CD4-positive, CD25-positive, alpha-beta regulatory T cell (primary cell): ENCODE measurements around the gene GALNT3. TPM values are rescaled to one million over a fixed set of nuclear protein-coding genes. Genes with fewer than 3 reads are reported as not detected.

Source experiments
- ATAC-seq, 2 donors: fragments of 150-1000 bp; cut with Tn5 transposase; one replicate each; pipeline ENCODE4 v1.10.0; 2021; ENCODE audit warnings: low read depth in 2 of 2, moderate number of reproducible peaks in 2 of 2, moderate library complexity in 1 of 2
- DNase-seq, 3 donors: peaks; one replicate each; pipeline versions ENCODE4 v3.0.0 to v3.0.0-alpha.2; 2012 to 2022; ENCODE audit warnings: mixed read lengths in 1 of 3
- H3K27ac ChIP-seq: one replicate; pipeline ENCODE4 v1.7.0; 2013; ENCODE audit warnings: mild to moderate bottlenecking, low read length; ENCODE audit not compliant: insufficient read depth, poor library complexity, severe bottlenecking
- H3K27me3 ChIP-seq: one replicate; pipeline ENCODE4 v1.7.0; 2013; ENCODE audit warnings: low read length; ENCODE audit not compliant: control insufficient read depth, insufficient read depth
- H3K36me3 ChIP-seq: one replicate; pipeline ENCODE4 v1.7.0; 2013; ENCODE audit warnings: mild to moderate bottlenecking, low read length, moderate library complexity; ENCODE audit not compliant: control insufficient read depth, insufficient read depth
- H3K4me1 ChIP-seq: 2 replicates; pipeline ENCODE4 v1.7.0; 2013; ENCODE audit warnings: mild to moderate bottlenecking, low read length; ENCODE audit not compliant: insufficient read depth, control insufficient read depth, poor library complexity, severe bottlenecking
- H3K4me3 ChIP-seq: one replicate; pipeline ENCODE4 v1.7.0; 2013; ENCODE audit warnings: low read depth, mild to moderate bottlenecking, low read length, moderate library complexity
- H3K9me3 ChIP-seq, 2 experiments: 1 replicate in 1 of 2; 2 replicates in 1 of 2; pipeline ENCODE4 v1.7.0; 2013; ENCODE audit warnings: low read length in 2 of 2, mild to moderate bottlenecking in 1 of 2, moderate library complexity in 1 of 2; ENCODE audit not compliant: control insufficient read depth in 2 of 2
- H3K27ac Mint-ChIP-seq, 3 donors: one replicate each; pipeline ENCODE4 v1.8.0; 2020 to 2022; ENCODE audit warnings: mild to moderate bottlenecking in 3 of 3, mixed read lengths in 3 of 3, moderate library complexity in 2 of 3
- H3K27me3 Mint-ChIP-seq: one replicate; pipeline ENCODE4 v1.8.0; 2022; ENCODE audit warnings: mild to moderate bottlenecking, mixed read lengths
- H3K36me3 Mint-ChIP-seq: one replicate; pipeline ENCODE4 v1.8.0; 2020; ENCODE audit warnings: mixed read lengths
- H3K4me1 Mint-ChIP-seq, 4 donors: one replicate each; pipeline ENCODE4 v1.8.0; 2020 to 2022; ENCODE audit warnings: mixed read lengths in 4 of 4, mild to moderate bottlenecking in 1 of 4
- H3K4me3 Mint-ChIP-seq, 4 donors: one replicate each; pipeline ENCODE4 v1.8.0; 2020 to 2022; ENCODE audit warnings: mild to moderate bottlenecking in 4 of 4, mixed read lengths in 4 of 4, moderate library complexity in 3 of 4
- H3K9me3 Mint-ChIP-seq, 7 donors: one replicate each; pipeline ENCODE4 v1.8.0; 2020 to 2022; ENCODE audit warnings: mixed read lengths in 7 of 7, mild to moderate bottlenecking in 3 of 7, moderate library complexity in 2 of 7
- polyA plus RNA-seq, 4 donors: library from polyadenylated mRNA; unstranded; fragments of 300-500 nt; fragmentation: Illumina TruSeq; gene quantifications; one replicate each; pipeline ENCODE4 v1.2.3, GENCODE V29; 2021
- total RNA-seq: library from RNA; stranded (reverse); gene quantifications from one replicate; pipeline ENCODE4 v1.2.3, GENCODE V29; 2022

The GALNT3 gene
- total RNA-seq, result 18.5 TPM
- polyA plus RNA-seq, result 1 to 10 TPM; 1.1 to 2.9 (median 1.9) TPM

DNA sequence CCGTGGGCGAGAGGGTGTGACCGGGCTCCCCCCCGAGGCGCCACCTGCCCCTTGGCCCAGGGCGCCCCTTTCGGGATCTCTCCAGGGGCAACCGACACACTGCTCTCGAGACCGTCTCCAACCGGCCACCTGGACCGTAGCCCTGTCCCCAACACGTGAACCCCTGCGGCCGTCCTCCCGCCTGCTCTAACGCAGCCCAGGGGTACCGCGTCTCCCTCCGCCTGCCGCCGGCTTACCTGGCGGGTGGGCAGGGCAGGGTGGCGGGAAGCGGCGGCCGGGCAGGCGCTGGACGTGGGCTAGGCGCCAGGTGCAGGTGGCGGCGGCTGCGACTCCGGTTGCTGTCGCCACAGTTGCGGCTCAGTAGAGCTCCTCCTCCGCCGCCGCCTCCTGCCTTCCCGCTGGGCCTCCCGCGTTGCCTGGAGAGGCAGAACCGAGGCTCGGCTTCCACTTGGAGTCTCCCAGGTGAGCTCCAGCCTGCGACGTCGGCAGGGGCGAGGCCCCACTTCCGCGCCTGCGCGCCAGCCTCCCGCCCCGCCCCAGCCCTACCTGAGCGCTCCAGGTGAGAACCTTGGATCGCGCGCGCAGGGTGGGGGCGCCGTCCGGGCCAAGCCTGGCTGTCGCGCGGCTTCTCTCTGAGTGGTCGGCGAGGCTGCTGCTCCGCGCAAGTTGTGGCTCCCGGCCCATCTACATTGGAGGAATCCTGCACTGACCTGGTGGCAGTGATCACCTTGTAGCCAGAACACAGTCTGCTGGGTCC, at the start of gene GALNT3:
Gene GALNT3, minus strand, starts transcription at position 469 of the 757 bp plus-strand sequence. CDS start 23,547 bp downstream, outside the sequence.
- H3K4me1 Mint-ChIP-seq, result peaks cover 4 to 26% (median 12%) of the 10 kb centered on the region in 4 donors
- peaks cover 10% of the 10 kb centered on the region for H3K27me3 Mint-ChIP-seq
- DNase-seq (peak in 2 of 3 donors; percentile 22 to 35), ATAC-seq (peak; percentile 41 to 54)
- H3K4me1 ChIP-seq, result peaks cover 19% of the 10 kb centered on the region
- no peaks in the 10 kb centered on the region for H3K36me3 ChIP-seq
- H3K27ac Mint-ChIP-seq, result peak within 1 kb of the TSS; percentile 72 to 90 (median 87)
- H3K9me3 ChIP-seq, result no peaks in the 10 kb centered on the region
- peak within 1 kb of the TSS; percentile 90 to 100 (median 92) for H3K4me3 Mint-ChIP-seq
- no peaks in the 10 kb centered on the region for H3K36me3 Mint-ChIP-seq
- H3K4me3 ChIP-seq, result peak within 1 kb of the TSS; percentile 72
- peaks cover 6% of the 10 kb centered on the region for H3K27me3 ChIP-seq
- peak within 1 kb of the TSS; percentile 66 for H3K27ac ChIP-seq
- peaks cover 0 to 3% (median 0%) of the 10 kb centered on the region in 7 donors for H3K9me3 Mint-ChIP-seq

DNA sequence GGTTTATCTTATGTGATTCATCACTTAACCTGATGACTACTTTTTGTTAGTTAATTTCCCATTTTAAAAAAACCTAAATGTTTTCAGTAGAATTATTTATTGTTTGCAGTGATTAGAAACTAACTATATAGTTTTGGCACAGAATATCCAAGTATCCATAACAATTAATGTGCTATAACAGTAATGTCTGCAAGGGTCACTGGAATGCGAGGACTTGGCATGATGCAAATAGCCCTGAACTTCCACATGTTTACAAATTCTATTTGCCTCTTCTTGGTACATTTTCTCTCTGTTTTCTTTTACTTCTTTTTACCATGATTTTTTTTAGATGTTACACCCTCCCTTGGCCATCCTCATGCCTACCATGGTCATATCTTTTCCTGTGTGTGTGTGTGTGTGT, 49.3 kb upstream of the GALNT3 start:
- no peaks in the 10 kb centered on the region for H3K27me3 Mint-ChIP-seq
- H3K9me3 Mint-ChIP-seq, result peaks cover 0 to 2% (median 0%) of the 10 kb centered on the region in 7 donors
- Histone ChIP-seq H3K9me3 (no peaks in the 10 kb centered on the region), H3K4me1 (no peaks in the 10 kb centered on the region), H3K27ac (no peak overlapping the region), H3K27me3 (no peaks in the 10 kb centered on the region), H3K36me3 (no peaks in the 10 kb centered on the region), H3K4me3 (no peak overlapping the region)
- DNase-seq, result no peak
- ATAC-seq, result no peak
- H3K4me1 Mint-ChIP-seq, result no peaks in the 10 kb centered on the region
- peaks cover 4% of the 10 kb centered on the region for H3K36me3 Mint-ChIP-seq
- no peak overlapping the region for H3K4me3 Mint-ChIP-seq
- H3K27ac Mint-ChIP-seq, result no peak overlapping the region

DNA sequence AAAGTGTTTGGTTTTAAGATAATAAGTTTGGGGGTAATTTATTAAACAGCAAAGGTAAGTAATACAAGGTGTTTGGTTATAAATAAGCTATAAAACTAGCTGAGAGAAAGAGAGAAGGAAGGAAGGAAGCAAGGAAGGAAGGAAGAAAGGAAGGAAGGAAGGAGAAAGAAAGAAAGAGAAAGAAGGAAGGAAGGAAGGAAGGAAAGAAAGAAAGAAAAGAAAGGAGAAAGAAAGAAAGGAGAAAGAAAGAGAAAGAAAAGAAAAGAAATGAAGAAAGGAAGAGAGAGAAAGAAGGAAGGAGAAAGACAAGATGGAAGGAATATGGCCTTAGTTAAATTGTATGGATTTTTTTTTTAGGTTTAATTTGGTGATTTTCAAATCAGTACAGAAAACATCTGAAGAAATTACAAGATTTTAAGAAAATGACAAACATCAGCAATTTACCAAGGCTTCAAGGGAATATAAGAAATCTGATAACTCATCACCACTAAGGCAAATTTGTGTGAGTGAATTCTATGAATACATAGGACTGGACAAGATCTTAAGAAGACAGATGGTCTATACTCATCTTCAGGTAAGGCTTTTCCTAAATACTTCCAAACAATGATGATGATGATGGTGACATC, 46.4 kb upstream of the GALNT3 start:
- no peak for DNase-seq
- Histone ChIP-seq H3K36me3 (no peaks in the 10 kb centered on the region), H3K27ac (no peak overlapping the region), H3K27me3 (no peaks in the 10 kb centered on the region), H3K4me3 (no peak overlapping the region), H3K4me1 (no peaks in the 10 kb centered on the region), H3K9me3 (no peaks in the 10 kb centered on the region)
- no peaks in the 10 kb centered on the region for H3K4me1 Mint-ChIP-seq
- peaks cover 4% of the 10 kb centered on the region for H3K36me3 Mint-ChIP-seq
- H3K9me3 Mint-ChIP-seq, result peaks cover 0 to 2% (median 0%) of the 10 kb centered on the region in 7 donors
- H3K27me3 Mint-ChIP-seq, result peaks cover 4% of the 10 kb centered on the region
- ATAC-seq, result no peak
- H3K27ac Mint-ChIP-seq, result no peak overlapping the region
- H3K4me3 Mint-ChIP-seq, result no peak overlapping the region

DNA sequence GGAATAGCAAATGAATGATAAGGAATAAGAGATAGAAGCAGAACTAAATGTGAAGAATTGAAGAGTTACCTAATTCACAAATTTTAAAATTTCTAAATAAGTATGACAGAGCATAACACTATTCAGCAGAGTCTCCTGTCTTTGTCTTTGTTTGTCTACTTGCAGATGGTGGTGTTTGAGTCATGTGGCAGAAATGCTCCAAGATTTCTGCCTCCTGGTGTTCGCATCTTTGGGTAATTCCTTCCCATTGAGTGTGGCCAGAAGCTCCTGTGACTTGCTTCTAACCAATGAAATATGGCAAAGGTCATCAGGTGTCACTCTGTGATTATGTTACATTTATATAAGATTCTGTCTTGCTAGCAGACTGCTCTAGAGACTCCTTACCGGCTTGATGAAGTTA, 45.6 kb upstream of the GALNT3 start:
- H3K36me3 ChIP-seq, result no peaks in the 10 kb centered on the region
- peaks cover 4% of the 10 kb centered on the region for H3K27me3 Mint-ChIP-seq
- DNase-seq (no peak), ATAC-seq (no peak)
- H3K36me3 Mint-ChIP-seq, result peaks cover 4% of the 10 kb centered on the region
- H3K4me3 Mint-ChIP-seq, result no peak overlapping the region
- H3K4me1 Mint-ChIP-seq, result no peaks in the 10 kb centered on the region
- no peak overlapping the region for H3K4me3 ChIP-seq
- no peaks in the 10 kb centered on the region for H3K27me3 ChIP-seq
- H3K27ac Mint-ChIP-seq, result no peak overlapping the region
- no peak overlapping the region for H3K27ac ChIP-seq
- H3K4me1 ChIP-seq, result no peaks in the 10 kb centered on the region
- H3K9me3 ChIP-seq, result no peaks in the 10 kb centered on the region
- peaks cover 0 to 2% (median 0%) of the 10 kb centered on the region in 7 donors for H3K9me3 Mint-ChIP-seq

DNA sequence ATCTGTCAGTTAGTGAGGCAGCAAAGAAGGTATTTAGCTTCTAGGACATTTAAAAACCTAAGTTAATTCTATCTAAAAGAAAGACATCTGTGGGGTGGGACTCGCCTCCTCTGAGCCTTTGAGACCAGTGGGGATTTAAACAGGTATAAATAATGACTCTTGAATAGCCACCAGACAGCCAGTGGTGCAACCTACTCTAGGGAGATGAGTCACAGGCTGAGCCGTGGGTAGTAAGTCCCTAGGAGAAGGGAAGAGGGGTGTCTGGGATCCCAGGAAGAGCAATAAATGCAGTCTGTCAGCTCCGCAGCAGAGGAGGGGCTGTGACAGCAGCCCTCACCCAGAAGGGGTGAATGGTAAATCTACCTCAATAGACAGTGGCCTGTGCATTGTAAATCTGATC, 43.1 kb upstream of the GALNT3 start:
- no peak for ATAC-seq
- peaks cover 4% of the 10 kb centered on the region for H3K27me3 Mint-ChIP-seq
- Histone ChIP-seq H3K27ac (no peak overlapping the region), H3K36me3 (no peaks in the 10 kb centered on the region), H3K4me1 (no peaks in the 10 kb centered on the region), H3K9me3 (no peaks in the 10 kb centered on the region), H3K4me3 (no peak overlapping the region), H3K27me3 (no peaks in the 10 kb centered on the region)
- H3K4me1 Mint-ChIP-seq, result no peaks in the 10 kb centered on the region
- H3K9me3 Mint-ChIP-seq, result no peaks in the 10 kb centered on the region
- no peak for DNase-seq
- no peak overlapping the region for H3K27ac Mint-ChIP-seq
- H3K36me3 Mint-ChIP-seq, result peaks cover 4% of the 10 kb centered on the region
- H3K4me3 Mint-ChIP-seq, result no peak overlapping the region

DNA sequence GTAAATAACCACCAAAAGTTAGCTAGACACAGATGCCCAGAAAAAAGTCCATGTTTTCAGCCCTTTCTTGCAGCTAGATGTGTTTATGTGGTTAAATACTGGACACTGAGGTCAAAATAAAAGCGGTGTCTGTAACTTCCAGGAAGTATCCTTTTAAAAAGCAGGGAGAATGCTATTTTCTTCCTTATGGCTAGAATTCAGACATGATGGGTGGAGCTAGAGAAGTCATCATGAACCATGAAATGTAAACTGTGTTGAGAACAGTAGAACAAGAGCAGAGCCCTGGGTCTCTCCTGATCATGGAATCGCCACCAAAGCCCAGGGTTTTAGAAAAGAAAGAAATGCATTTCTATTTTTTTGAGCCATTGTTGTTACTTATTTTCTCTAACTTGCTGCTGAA, 41.3 kb upstream of the GALNT3 start:
- Histone ChIP-seq H3K4me3 (no peak overlapping the region), H3K36me3 (no peaks in the 10 kb centered on the region), H3K4me1 (no peaks in the 10 kb centered on the region), H3K9me3 (no peaks in the 10 kb centered on the region), H3K27me3 (no peaks in the 10 kb centered on the region), H3K27ac (no peak overlapping the region)
- Mint-ChIP-seq H3K4me1 (no peaks in the 10 kb centered on the region), H3K36me3 (no peaks in the 10 kb centered on the region), H3K27ac (no peak overlapping the region), H3K27me3 (peaks cover 4% of the 10 kb centered on the region), H3K4me3 (no peak overlapping the region), H3K9me3 (no peaks in the 10 kb centered on the region)
- no peak for DNase-seq
- no peak for ATAC-seq

DNA sequence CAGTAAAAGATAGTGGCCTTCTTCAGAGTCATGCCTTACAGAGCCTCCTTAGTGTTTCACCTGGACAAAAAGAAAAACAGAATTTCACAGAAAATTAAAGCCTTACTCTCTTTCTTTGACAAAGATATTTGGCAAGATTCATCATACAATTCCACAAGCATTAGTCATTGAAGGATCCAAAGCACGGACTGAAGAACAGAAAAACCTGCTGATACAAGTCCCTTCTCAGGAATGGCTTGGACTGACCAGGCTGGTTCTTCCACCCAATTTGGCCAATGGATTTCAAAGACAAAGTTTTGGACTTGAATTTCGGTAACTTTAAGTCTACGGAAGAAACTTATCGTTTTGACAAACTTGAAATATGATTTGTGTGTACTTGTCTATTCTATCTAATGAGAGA, 39.1 kb upstream of the GALNT3 start:
- ATAC-seq, result no peak
- Mint-ChIP-seq H3K36me3 (no peaks in the 10 kb centered on the region), H3K9me3 (no peaks in the 10 kb centered on the region), H3K27me3 (peaks cover 4% of the 10 kb centered on the region), H3K27ac (no peak overlapping the region), H3K4me3 (no peak overlapping the region), H3K4me1 (no peaks in the 10 kb centered on the region)
- Histone ChIP-seq H3K9me3 (no peaks in the 10 kb centered on the region), H3K27me3 (no peaks in the 10 kb centered on the region), H3K27ac (no peak overlapping the region), H3K4me1 (no peaks in the 10 kb centered on the region), H3K36me3 (no peaks in the 10 kb centered on the region), H3K4me3 (no peak overlapping the region)
- no peak for DNase-seq

DNA sequence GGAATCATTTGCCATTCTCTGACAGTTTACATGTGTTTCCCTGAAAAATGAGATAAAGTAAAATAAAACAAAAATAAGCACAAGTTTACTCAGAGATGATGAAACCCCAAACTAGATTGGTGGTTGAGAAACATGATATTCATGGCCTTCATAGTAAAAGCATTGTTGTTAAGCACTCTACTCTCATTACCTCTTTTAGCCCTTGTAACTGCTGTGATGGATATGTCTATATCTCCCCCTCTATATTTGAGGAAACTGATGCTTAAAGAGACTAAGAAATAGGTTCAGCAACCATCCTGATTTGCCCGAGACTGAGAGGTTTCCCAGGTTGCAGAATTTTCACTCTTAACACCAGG, 33.9 kb upstream of the GALNT3 start:
- Histone ChIP-seq H3K27ac (no peak overlapping the region), H3K27me3 (peaks cover 2% of the 10 kb centered on the region), H3K36me3 (no peaks in the 10 kb centered on the region), H3K4me3 (no peak overlapping the region), H3K9me3 (no peaks in the 10 kb centered on the region), H3K4me1 (no peaks in the 10 kb centered on the region)
- H3K36me3 Mint-ChIP-seq, result no peaks in the 10 kb centered on the region
- H3K27me3 Mint-ChIP-seq, result peaks cover 15% of the 10 kb centered on the region
- no peak overlapping the region for H3K27ac Mint-ChIP-seq
- H3K9me3 Mint-ChIP-seq, result peaks cover 0 to 1% (median 0%) of the 10 kb centered on the region in 7 donors
- no peak overlapping the region for H3K4me3 Mint-ChIP-seq
- H3K4me1 Mint-ChIP-seq, result no peaks in the 10 kb centered on the region
- DNase-seq (no peak), ATAC-seq (no peak)
